SK-N-MC (cell line): ENCODE measurements around the gene CYTL1.

Experiments
- EZH2 ChIP-seq: fragments of 200-600 bp; sonication (generic); IDR thresholded peaks from one replicate; pipeline ENCODE4 v1.6.1; 2017; ENCODE audit warnings: antibody characterized with exemption
- FOXP2 ChIP-seq: optimal IDR thresholded peaks from 2 replicates; pipeline ENCODE3; 2011; ENCODE audit warnings: mild to moderate bottlenecking, moderate library complexity; ENCODE audit not compliant: insufficient read depth; ENCODE audit errors: extremely low read length, control extremely low read depth
- POLR2AphosphoS5 ChIP-seq: IDR thresholded peaks from 2 replicates; pipeline ENCODE4 v1.6.1; 2012; ENCODE audit warnings: mild to moderate bottlenecking, low read depth, low read length, borderline replicate concordance

DNA sequence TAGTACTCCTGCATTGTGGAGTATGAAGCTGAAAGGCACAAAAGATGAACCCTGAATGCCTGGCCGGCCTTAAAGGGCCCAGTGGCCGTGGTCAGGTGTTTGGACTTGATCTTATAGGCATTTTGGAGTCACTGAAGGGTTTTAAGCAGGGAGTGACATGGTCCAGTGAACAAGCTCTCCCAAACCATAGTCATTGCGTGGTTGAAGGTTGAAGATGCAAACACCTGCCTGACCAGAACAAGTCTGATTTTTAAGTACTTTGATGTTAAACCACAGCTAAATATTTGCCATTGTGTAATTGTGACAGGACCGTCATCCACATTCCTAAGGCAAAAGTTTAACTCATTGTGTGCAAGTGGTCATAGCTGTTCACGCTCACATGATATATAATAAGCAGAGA is 35.3 kb upstream of the CYTL1 start:
- TF ChIP-seq POLR2AphosphoS5 = no peak
- TF ChIP-seq FOXP2 = no peak
- no peak for TF ChIP-seq EZH2
